ENCODE results near the gene POU6F1. TPM values are rescaled to one million over a fixed set of nuclear protein-coding genes. Genes with fewer than 3 reads are reported as not detected.

The POU6F1 gene
- total and polyA plus RNA-seq, 10 of the 15 experiments (the other 5 are each of a cell fraction or from before 2014, with no cell fraction given): 0.26 to 4.2 (median 1.2) TPM

GRCh38 chr12:51240971-51241370 lies 23.1 kb upstream of the POU6F1 start:
- ChIA-PET RAD21 (ENCODE audit: unreplicated experiment) (no interaction called here), SMC1A (ENCODE audit: uncharacterized antibody, unreplicated experiment) (interaction anchor here (0.6 to 1.8 kb wide), 5 partner anchors 9 to 69 kb away, joined by 3 to 4 read pairs (median 3); no protein-coding TSS in a partner anchor), POLR2A (interaction anchor here (1.6 kb wide), 1 partner anchor 187 kb away, joined by 3 read pairs; no protein-coding TSS in a partner anchor), CTCF (interaction anchor here (0.9 to 3.3 kb wide), 4 partner anchors 11 to 100 kb away, joined by 3 to 11 read pairs (median 7); no protein-coding TSS in a partner anchor)
- Histone ChIP-seq H3K36me3 (ENCODE audit: control insufficient read depth in 2 of 2, insufficient read depth in 2 of 2, low read length in 1 of 2) (peaks cover 6 to 33% of the 10 kb centered on the region in 2 experiments), H3K4me2 (ENCODE audit: control insufficient read depth, insufficient read depth) (no peak overlapping the region), H3K9ac (ENCODE audit: control insufficient read depth, insufficient read depth, low read length) (no peak overlapping the region), H3K27ac (ENCODE audit: control insufficient read depth, insufficient read depth) (no peak overlapping the region), H4K20me1 (ENCODE audit: control insufficient read depth, insufficient read depth) (no peaks in the 10 kb centered on the region), H3K4me1 (ENCODE audit: control insufficient read depth, insufficient read depth, low read length) (peaks cover 5% of the 10 kb centered on the region), H3K4me3 (no peak overlapping the region), H3K27me3 (replicated peaks in 1 of 2; ENCODE audit: control insufficient read depth in 2 of 2, insufficient read depth in 2 of 2, low read length in 1 of 2) (no peaks in the 10 kb centered on the region), H3K9me3 (replicated peaks; ENCODE audit: control insufficient read depth, insufficient read depth, low read length) (no peaks in the 10 kb centered on the region), H3K79me2 (ENCODE audit: control insufficient read depth, insufficient read depth, low read length) (peaks cover 24% of the 10 kb centered on the region), H2AFZ (ENCODE audit: control insufficient read depth, low read depth, low read length) (no peak overlapping the region)
- DNase-seq (ENCODE audit: low read depth, low spot score): no peak
- FAIRE-seq: no peak
- no TSS peak for BruUV-seq (replicated peaks)
- TF ChIP-seq ZBTB11 (CRISPR knock-in tag; IDR thresholded peaks at IDR 0.05) (no peak), ZNF274 (IDR thresholded peaks at IDR 0.05; ENCODE audit: insufficient read depth, insufficient read length) (no peak), POU2F2 (IDR thresholded peaks at IDR 0.05; ENCODE audit: borderline replicate concordance, low read depth, low read length) (no peak), TCF3 (IDR thresholded peaks at IDR 0.05; ENCODE audit: borderline replicate concordance, insufficient read depth, low read depth, low read length) (no peak), SMC3 (IDR thresholded peaks at IDR 0.05; ENCODE audit: borderline replicate concordance, low read length) (no peak), EED (IDR thresholded peaks at IDR 0.05; ENCODE audit: low read depth) (no peak), GABPA (IDR thresholded peaks at IDR 0.05; ENCODE audit: low read depth) (no peak), MAX (IDR thresholded peaks at IDR 0.05; ENCODE audit: low read depth, low read length) (no peak)
- no peak for ATAC-seq
- 93% methylated on average over 2 of the region's 2 CpGs for WGBS (ENCODE audit: insufficient coverage, insufficient replicate concordance, low lambda C conversion rate, missing lambda C conversion rate)
- in situ Hi-C loops (cut with MboI): no loop called here
- intact Hi-C loops (cut with micrococcal nuclease; ENCODE audit: unreplicated experiment): no loop called here
